ENCODE measurements around the gene GRM4. TPM values are rescaled to one million over a fixed set of nuclear protein-coding genes. Genes with fewer than 3 reads are reported as not detected.

GRM4 gene
- total RNA-seq, 1 experiment from 2014 or later, result not detected

- H3K27ac ChIP-seq, result no peak overlapping the region
- no peak overlapping the region for H3K4me3 ChIP-seq
- H3K9me3 ChIP-seq (replicated peaks), result no peaks in the 10 kb centered on the region
- no peaks in the 10 kb centered on the region for H3K36me3 ChIP-seq
- no peaks in the 10 kb centered on the region for H3K4me1 ChIP-seq (replicated peaks)
- no peak for DNase-seq (ENCODE audit: low read depth in 1 of 2, low spot score in 2 of 2)
- H3K27me3 ChIP-seq (replicated peaks), result no peaks in the 10 kb centered on the region; the same call in 1 of the 2 replicates
These were observed 114.1 kb downstream of the GRM4 start for GRCh38 chr6:34031625-34032383.

- no peak for DNase-seq (ENCODE audit: low read depth in 1 of 2, low spot score in 2 of 2)
- no peaks in the 10 kb centered on the region for H3K4me1 ChIP-seq (replicated peaks)
- H3K27ac ChIP-seq, result no peak overlapping the region
- no peaks in the 10 kb centered on the region; the same call in 1 of the 2 replicates for H3K27me3 ChIP-seq (replicated peaks)
- H3K4me3 ChIP-seq, result no peak overlapping the region
- H3K36me3 ChIP-seq, result no peaks in the 10 kb centered on the region
- H3K9me3 ChIP-seq (replicated peaks), result no peaks in the 10 kb centered on the region
These were observed 114.9 kb downstream of the GRM4 start for GRCh38 chr6:34030831-34031624.

- no peaks in the 10 kb centered on the region for H3K4me1 ChIP-seq (replicated peaks)
- no peaks in the 10 kb centered on the region for H3K36me3 ChIP-seq
- no peak for DNase-seq (ENCODE audit: low read depth in 1 of 2, low spot score in 2 of 2)
- H3K4me3 ChIP-seq, result no peak overlapping the region
- H3K27ac ChIP-seq, result no peak overlapping the region
- H3K9me3 ChIP-seq (replicated peaks), result no peaks in the 10 kb centered on the region
- H3K27me3 ChIP-seq (replicated peaks), result no peaks in the 10 kb centered on the region; the same call in 1 of the 2 replicates
These were observed 116.2 kb downstream of the GRM4 start for GRCh38 chr6:34029489-34030280.

- Histone ChIP-seq H3K4me3 (no peak overlapping the region), H3K27me3 (replicated peaks) (no peaks in the 10 kb centered on the region), H3K36me3 (no peaks in the 10 kb centered on the region), H3K4me1 (replicated peaks) (no peaks in the 10 kb centered on the region), H3K27ac (no peak overlapping the region), H3K9me3 (replicated peaks) (no peaks in the 10 kb centered on the region)
- DNase-seq (ENCODE audit: low read depth in 1 of 2, low spot score in 2 of 2), result no peak
These were observed 117.1 kb downstream of the GRM4 start for GRCh38 chr6:34028691-34029360.

- no peaks in the 10 kb centered on the region for H3K27me3 ChIP-seq (replicated peaks)
- DNase-seq (ENCODE audit: low read depth in 1 of 2, low spot score in 2 of 2), result no peak
- H3K4me1 ChIP-seq (replicated peaks), result no peaks in the 10 kb centered on the region
- no peak overlapping the region for H3K4me3 ChIP-seq
- no peaks in the 10 kb centered on the region for H3K9me3 ChIP-seq (replicated peaks)
- H3K36me3 ChIP-seq, result no peaks in the 10 kb centered on the region
- no peak overlapping the region for H3K27ac ChIP-seq
These were observed 117.9 kb downstream of the GRM4 start for GRCh38 chr6:34027939-34028441.

GRCh38 chr6:34027445-34027936 is 118.4 kb downstream of the GRM4 start:
- DNase-seq (ENCODE audit: low read depth in 1 of 2, low spot score in 2 of 2), result peak; percentile 43 to 65
- Histone ChIP-seq H3K27ac (no peak overlapping the region), H3K36me3 (no peaks in the 10 kb centered on the region), H3K4me1 (replicated peaks) (peaks cover 1% of the 10 kb centered on the region; the same call in 1 of the 2 replicates), H3K27me3 (replicated peaks) (no peaks in the 10 kb centered on the region), H3K9me3 (replicated peaks) (no peaks in the 10 kb centered on the region), H3K4me3 (no peak overlapping the region)

- DNase-seq (ENCODE audit: low read depth in 1 of 2, low spot score in 2 of 2), result no peak
- no peak overlapping the region for H3K4me3 ChIP-seq
- H3K27me3 ChIP-seq (replicated peaks), result no peaks in the 10 kb centered on the region
- H3K27ac ChIP-seq, result no peak overlapping the region
- no peaks in the 10 kb centered on the region for H3K9me3 ChIP-seq (replicated peaks)
- H3K36me3 ChIP-seq, result no peaks in the 10 kb centered on the region
- H3K4me1 ChIP-seq (replicated peaks), result peaks cover 16% of the 10 kb centered on the region
These were observed 120.0 kb downstream of the GRM4 start for GRCh38 chr6:34025861-34026260.

- no peak overlapping the region for H3K27ac ChIP-seq
- peaks cover 16% of the 10 kb centered on the region for H3K4me1 ChIP-seq (replicated peaks)
- no peak for DNase-seq (ENCODE audit: low read depth in 1 of 2, low spot score in 2 of 2)
- H3K9me3 ChIP-seq (replicated peaks), result no peaks in the 10 kb centered on the region
- no peaks in the 10 kb centered on the region for H3K36me3 ChIP-seq
- H3K4me3 ChIP-seq, result no peak overlapping the region
- no peaks in the 10 kb centered on the region for H3K27me3 ChIP-seq (replicated peaks)
These were observed 120.6 kb downstream of the GRM4 start for GRCh38 chr6:34025112-34025807.

GRCh38 chr6:34022873-34023255 is 123.0 kb downstream of the GRM4 start:
- Histone ChIP-seq H3K4me3 (no peak overlapping the region), H3K27me3 (replicated peaks) (no peaks in the 10 kb centered on the region), H3K9me3 (replicated peaks) (no peaks in the 10 kb centered on the region), H3K27ac (no peak overlapping the region), H3K4me1 (replicated peaks) (peaks cover 16% of the 10 kb centered on the region), H3K36me3 (no peaks in the 10 kb centered on the region)
- no peak for DNase-seq (ENCODE audit: low read depth in 1 of 2, low spot score in 2 of 2)

- no peak for DNase-seq (ENCODE audit: low read depth in 1 of 2, low spot score in 2 of 2)
- no peak overlapping the region for H3K27ac ChIP-seq
- H3K4me3 ChIP-seq, result no peak overlapping the region
- H3K27me3 ChIP-seq (replicated peaks), result no peaks in the 10 kb centered on the region
- no peaks in the 10 kb centered on the region for H3K36me3 ChIP-seq
- peaks cover 16% of the 10 kb centered on the region for H3K4me1 ChIP-seq (replicated peaks)
- H3K9me3 ChIP-seq (replicated peaks), result no peaks in the 10 kb centered on the region
These were observed 123.5 kb downstream of the GRM4 start for GRCh38 chr6:34022250-34022872.

GRCh38 chr6:34021554-34022190 is 124.2 kb downstream of the GRM4 start:
- peak; percentile 22 to 69 for DNase-seq (ENCODE audit: low read depth in 1 of 2, low spot score in 2 of 2)
- no peak overlapping the region for H3K4me3 ChIP-seq
- no peak overlapping the region for H3K27ac ChIP-seq
- H3K9me3 ChIP-seq (replicated peaks), result peaks cover 2% of the 10 kb centered on the region; the same call in 1 of the 2 replicates
- H3K27me3 ChIP-seq (replicated peaks), result no peaks in the 10 kb centered on the region
- H3K4me1 ChIP-seq (replicated peaks), result peaks cover 16% of the 10 kb centered on the region
- H3K36me3 ChIP-seq, result no peaks in the 10 kb centered on the region

Measured in SJSA1 (cell line).